WTC11 (cell line): Measurements from ENCODE around the gene RTEL1. TPM values are rescaled to one million over a fixed set of nuclear protein-coding genes. Genes with fewer than 3 reads are reported as not detected.

Source experiments
- ATF3 ChIP-seq: sonication (generic); formaldehyde crosslinking; conservative IDR thresholded peaks from 2 replicates; pipeline ENCODE4 v1.8.1; 2022; ENCODE audit warnings: mild to moderate bottlenecking, missing genetic modification reagents
- ATF6 ChIP-seq: sonication (generic); formaldehyde crosslinking; IDR thresholded peaks from 2 replicates; pipeline ENCODE4 v1.8.1; 2023; ENCODE audit warnings: mild to moderate bottlenecking, missing genetic modification reagents
- E2F4 ChIP-seq: sonication (generic); formaldehyde crosslinking; IDR thresholded peaks from 2 replicates; pipeline ENCODE4 v1.8.1; 2022; ENCODE audit warnings: low read depth, mild to moderate bottlenecking, moderate library complexity, missing genetic modification reagents, borderline replicate concordance
- ELF4 ChIP-seq: sonication (generic); formaldehyde crosslinking; IDR thresholded peaks from 2 replicates; pipeline ENCODE4 v1.8.1; 2022; ENCODE audit warnings: low read depth, mild to moderate bottlenecking, moderate library complexity, missing genetic modification reagents
- EMX1 ChIP-seq: fragments of 250-450 bp; sonication (Bioruptor Pico); IDR thresholded peaks from 2 replicates; pipeline ENCODE4 v1.8.0; 2021; ENCODE audit warnings: mild to moderate bottlenecking
- ERG ChIP-seq: fragments of 250-450 bp; sonication (Bioruptor Pico); IDR thresholded peaks from 2 replicates; pipeline ENCODE4 v1.8.0; 2021; ENCODE audit warnings: mild to moderate bottlenecking
- HMGA2 ChIP-seq: fragments of 250-450 bp; sonication (Bioruptor Pico); IDR thresholded peaks from 2 replicates; pipeline ENCODE4 v1.4.0; 2021; ENCODE audit warnings: mild to moderate bottlenecking, moderate library complexity
- JAZF1 ChIP-seq: fragments of 250-450 bp; sonication (Bioruptor Pico); IDR thresholded peaks from 2 replicates; pipeline ENCODE4 v1.9.0; 2021; ENCODE audit warnings: moderate library complexity, mild to moderate bottlenecking, inconsistent platforms
- MAX ChIP-seq: sonication (generic); formaldehyde crosslinking; IDR thresholded peaks from 2 replicates; pipeline ENCODE4 v1.8.0; 2022; ENCODE audit warnings: mild to moderate bottlenecking, missing genetic modification reagents
- PRRX2 ChIP-seq: fragments of 250-450 bp; sonication (Bioruptor Pico); IDR thresholded peaks from 2 replicates; pipeline ENCODE4 v1.8.0; 2021; ENCODE audit warnings: mild to moderate bottlenecking
- SMAD4 ChIP-seq: sonication (generic); formaldehyde crosslinking; IDR thresholded peaks from 2 replicates; pipeline ENCODE4 v1.8.0; 2022; ENCODE audit warnings: mild to moderate bottlenecking, missing genetic modification reagents
- ZNF219 ChIP-seq: sonication (generic); formaldehyde crosslinking; IDR thresholded peaks from 2 replicates; pipeline ENCODE4 v1.8.0; 2023; ENCODE audit warnings: missing genetic modification reagents, mild to moderate bottlenecking, borderline replicate concordance
- ZNF232 ChIP-seq: sonication (generic); formaldehyde crosslinking; IDR thresholded peaks from 2 replicates; pipeline ENCODE4 v1.8.0; 2022; ENCODE audit warnings: mild to moderate bottlenecking, missing genetic modification reagents
- ZNF396 ChIP-seq: fragments of 250-450 bp; sonication (Bioruptor Pico); IDR thresholded peaks from 2 replicates; pipeline ENCODE4 v1.8.0; 2021; ENCODE audit warnings: mild to moderate bottlenecking, moderate library complexity, borderline replicate concordance
- ZNF532 ChIP-seq: fragments of 250-450 bp; sonication (Bioruptor Pico); IDR thresholded peaks from 2 replicates; pipeline ENCODE4 v1.9.0; 2021; ENCODE audit warnings: mild to moderate bottlenecking, borderline replicate concordance
- total RNA-seq: library from RNA; stranded (reverse); gene quantifications from 3 replicates; pipeline ENCODE4 v1.2.3, GENCODE V29; 2021
- TF ChIP-seq, protein P1 (sequence below): sonication (generic); formaldehyde crosslinking; IDR thresholded peaks from 2 replicates; pipeline ENCODE4 v1.8.0; 2022; ENCODE audit warnings: mild to moderate bottlenecking, missing genetic modification reagents
- TF ChIP-seq, protein P2 (sequence below): sonication (generic); formaldehyde crosslinking; IDR thresholded peaks from 2 replicates; pipeline ENCODE4 v1.8.1; 2022; ENCODE audit warnings: low read depth, missing genetic modification reagents, borderline replicate concordance
- TF ChIP-seq, protein P3 (sequence below): sonication (generic); formaldehyde crosslinking; IDR thresholded peaks from 2 replicates; pipeline ENCODE4 v1.8.1; 2023; ENCODE audit warnings: mild to moderate bottlenecking, missing genetic modification reagents, moderate library complexity
- TF ChIP-seq, protein P4 (sequence below): fragments of 250-450 bp; sonication (Bioruptor Pico); conservative IDR thresholded peaks from 2 replicates; pipeline ENCODE4 v1.9.0; 2021; ENCODE audit warnings: mild to moderate bottlenecking
- TF ChIP-seq, protein P5 (sequence below): sonication (generic); formaldehyde crosslinking; IDR thresholded peaks from 2 replicates; pipeline ENCODE4 v1.8.1; 2022; ENCODE audit warnings: missing genetic modification reagents, borderline replicate concordance

Gene RTEL1
- total RNA-seq, 1 experiment from 2014 or later, result 44.9 TPM

DNA sequence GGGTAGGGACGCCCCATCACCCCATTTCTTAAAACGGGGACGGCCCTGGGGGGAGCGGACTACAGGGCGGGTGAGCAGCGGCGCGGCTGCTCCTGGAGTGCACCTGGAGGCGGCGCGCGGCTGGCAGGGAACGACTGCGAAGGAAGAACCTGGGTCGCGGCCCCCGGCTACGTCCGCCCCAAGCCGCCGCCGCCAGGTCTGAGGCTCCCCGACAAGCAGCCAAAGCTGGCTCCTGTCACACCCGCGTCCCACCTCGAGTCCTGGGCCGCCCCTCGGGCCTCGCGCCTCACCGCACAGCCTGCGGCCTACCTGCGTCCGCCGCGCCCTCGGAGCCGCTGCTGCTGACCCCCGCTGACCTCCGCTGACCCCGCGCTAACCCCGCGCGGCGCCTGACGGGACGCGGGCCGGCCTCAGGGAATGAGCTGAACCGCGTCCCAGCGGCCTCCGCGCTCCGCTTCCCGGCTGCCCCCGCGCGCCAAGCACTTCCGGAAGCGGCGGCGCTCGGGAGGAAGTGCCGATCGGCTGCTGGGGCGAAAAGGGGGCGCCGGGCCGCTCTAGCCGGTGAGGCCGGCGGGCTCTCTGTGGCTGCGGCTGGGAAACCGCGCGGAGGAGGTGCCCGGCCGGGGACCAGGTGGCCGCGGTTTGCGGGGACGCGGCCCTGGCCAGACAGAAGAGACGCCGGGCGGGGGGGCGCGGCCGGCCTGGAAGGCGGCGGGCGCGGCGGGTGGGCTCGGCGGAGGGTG lies 49.6 kb downstream of the RTEL1 start, which contains the start of the genes ARFRP1 and ZGPAT (continued):
- TF ChIP-seq ZNF219 (CRISPR knock-in tag) (no peak), ZNF232 (0 out of 2 replicates have a peak, but pooled peaks have one; percentile 46), ERG (CRISPR knock-in tag) (no peak), ZNF396 (CRISPR knock-in tag) (no peak), HMGA2 (CRISPR knock-in tag) (no peak), ELF4 (CRISPR knock-in tag) (peak; percentile 92), ATF3 (CRISPR knock-in tag) (no peak), EMX1 (no peak), SMAD4 (CRISPR knock-in tag) (no peak), ZNF532 (CRISPR knock-in tag) (no peak), ATF6 (CRISPR knock-in tag) (no peak), MAX (CRISPR knock-in tag) (no peak), PRRX2 (no peak), E2F4 (CRISPR knock-in tag) (no peak), JAZF1 (CRISPR knock-in tag) (no peak)
- TF ChIP-seq, protein P1, sequence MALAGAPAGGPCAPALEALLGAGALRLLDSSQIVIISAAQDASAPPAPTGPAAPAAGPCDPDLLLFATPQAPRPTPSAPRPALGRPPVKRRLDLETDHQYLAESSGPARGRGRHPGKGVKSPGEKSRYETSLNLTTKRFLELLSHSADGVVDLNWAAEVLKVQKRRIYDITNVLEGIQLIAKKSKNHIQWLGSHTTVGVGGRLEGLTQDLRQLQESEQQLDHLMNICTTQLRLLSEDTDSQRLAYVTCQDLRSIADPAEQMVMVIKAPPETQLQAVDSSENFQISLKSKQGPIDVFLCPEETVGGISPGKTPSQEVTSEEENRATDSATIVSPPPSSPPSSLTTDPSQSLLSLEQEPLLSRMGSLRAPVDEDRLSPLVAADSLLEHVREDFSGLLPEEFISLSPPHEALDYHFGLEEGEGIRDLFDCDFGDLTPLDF (CRISPR knock-in tag), result 0 out of 2 replicates have a peak, but pooled peaks have one; percentile 19
- TF ChIP-seq, protein P2, sequence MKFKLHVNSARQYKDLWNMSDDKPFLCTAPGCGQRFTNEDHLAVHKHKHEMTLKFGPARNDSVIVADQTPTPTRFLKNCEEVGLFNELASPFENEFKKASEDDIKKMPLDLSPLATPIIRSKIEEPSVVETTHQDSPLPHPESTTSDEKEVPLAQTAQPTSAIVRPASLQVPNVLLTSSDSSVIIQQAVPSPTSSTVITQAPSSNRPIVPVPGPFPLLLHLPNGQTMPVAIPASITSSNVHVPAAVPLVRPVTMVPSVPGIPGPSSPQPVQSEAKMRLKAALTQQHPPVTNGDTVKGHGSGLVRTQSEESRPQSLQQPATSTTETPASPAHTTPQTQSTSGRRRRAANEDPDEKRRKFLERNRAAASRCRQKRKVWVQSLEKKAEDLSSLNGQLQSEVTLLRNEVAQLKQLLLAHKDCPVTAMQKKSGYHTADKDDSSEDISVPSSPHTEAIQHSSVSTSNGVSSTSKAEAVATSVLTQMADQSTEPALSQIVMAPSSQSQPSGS (CRISPR knock-in tag), result no peak
- TF ChIP-seq, protein P3, sequence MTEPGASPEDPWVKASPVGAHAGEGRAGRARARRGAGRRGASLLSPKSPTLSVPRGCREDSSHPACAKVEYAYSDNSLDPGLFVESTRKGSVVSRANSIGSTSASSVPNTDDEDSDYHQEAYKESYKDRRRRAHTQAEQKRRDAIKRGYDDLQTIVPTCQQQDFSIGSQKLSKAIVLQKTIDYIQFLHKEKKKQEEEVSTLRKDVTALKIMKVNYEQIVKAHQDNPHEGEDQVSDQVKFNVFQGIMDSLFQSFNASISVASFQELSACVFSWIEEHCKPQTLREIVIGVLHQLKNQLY (CRISPR knock-in tag), result no peak
- TF ChIP-seq, protein P4, sequence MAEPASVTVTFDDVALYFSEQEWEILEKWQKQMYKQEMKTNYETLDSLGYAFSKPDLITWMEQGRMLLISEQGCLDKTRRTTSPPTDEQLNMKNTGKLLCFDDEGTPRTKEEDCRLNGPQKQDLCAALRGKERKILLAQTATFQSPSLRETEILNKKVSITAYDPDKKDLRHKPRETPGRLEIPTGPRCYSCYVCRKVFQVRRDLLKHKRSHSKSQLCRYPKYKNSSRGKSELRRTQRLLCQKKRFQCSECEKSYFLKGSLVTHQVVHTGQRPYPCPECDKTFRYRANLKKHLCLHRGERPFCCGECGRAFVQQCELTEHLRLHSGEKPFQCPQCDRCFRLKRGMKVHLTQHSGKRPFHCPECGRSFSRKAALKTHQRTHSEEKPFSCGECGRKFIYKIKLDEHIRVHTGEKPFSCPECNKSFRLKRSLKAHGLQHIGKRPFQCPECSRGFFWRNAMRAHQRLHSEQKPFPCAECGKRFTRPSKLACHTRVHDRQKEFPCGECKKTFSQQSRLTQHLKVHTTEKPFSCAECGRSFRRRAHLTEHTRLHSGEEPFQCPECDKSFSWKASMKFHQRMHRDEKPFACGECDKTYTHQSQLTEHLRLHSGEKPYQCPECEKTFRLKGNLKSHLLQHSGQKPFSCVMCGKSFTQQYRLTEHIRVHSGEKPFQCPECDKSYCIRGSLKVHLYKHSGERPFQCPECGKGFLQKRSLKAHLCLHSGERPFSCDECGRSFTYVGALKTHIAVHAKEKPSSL (CRISPR knock-in tag), result no peak
- TF ChIP-seq, protein P5, sequence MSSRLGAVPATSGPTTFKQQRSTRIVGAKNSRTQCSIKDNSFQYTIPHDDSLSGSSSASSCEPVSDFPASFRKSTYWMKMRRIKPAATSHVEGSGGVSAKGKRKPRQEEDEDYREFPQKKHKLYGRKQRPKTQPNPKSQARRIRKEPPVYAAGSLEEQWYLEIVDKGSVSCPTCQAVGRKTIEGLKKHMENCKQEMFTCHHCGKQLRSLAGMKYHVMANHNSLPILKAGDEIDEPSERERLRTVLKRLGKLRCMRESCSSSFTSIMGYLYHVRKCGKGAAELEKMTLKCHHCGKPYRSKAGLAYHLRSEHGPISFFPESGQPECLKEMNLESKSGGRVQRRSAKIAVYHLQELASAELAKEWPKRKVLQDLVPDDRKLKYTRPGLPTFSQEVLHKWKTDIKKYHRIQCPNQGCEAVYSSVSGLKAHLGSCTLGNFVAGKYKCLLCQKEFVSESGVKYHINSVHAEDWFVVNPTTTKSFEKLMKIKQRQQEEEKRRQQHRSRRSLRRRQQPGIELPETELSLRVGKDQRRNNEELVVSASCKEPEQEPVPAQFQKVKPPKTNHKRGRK (CRISPR knock-in tag), result no peak
